IPS DF 6.9 (cell line): ENCODE measurements around the gene WHAMM.

Experiments used
- DNase-seq: peaks from one replicate; pipeline ENCODE4 v3.0.0-alpha.2; 2013; ENCODE audit warnings: low read depth, low spot score
- H3K27ac ChIP-seq: one replicate; pipeline ENCODE4 v1.5.1; 2013; ENCODE audit warnings: low read length, control low read depth
- H3K27me3 ChIP-seq: 2 replicates; pipeline ENCODE4 v1.6.1; 2013; ENCODE audit warnings: mild to moderate bottlenecking, low read length; ENCODE audit not compliant: control insufficient read depth, insufficient read depth
- H3K36me3 ChIP-seq: 2 replicates; pipeline ENCODE4 v1.6.1; 2013; ENCODE audit warnings: low read length; ENCODE audit not compliant: control insufficient read depth, insufficient read depth
- H3K4me1 ChIP-seq: 2 replicates; pipeline ENCODE4 v1.6.1; 2013; ENCODE audit warnings: low read length; ENCODE audit not compliant: control insufficient read depth, insufficient read depth
- H3K4me3 ChIP-seq: 2 replicates; pipeline ENCODE4 v1.5.1; 2013; ENCODE audit warnings: mild to moderate bottlenecking, low read length
- H3K9me3 ChIP-seq: 2 replicates; pipeline ENCODE4 v1.6.1; 2013; ENCODE audit warnings: low read length, inconsistent platforms; ENCODE audit not compliant: control insufficient read depth, insufficient read depth
- WGBS: extraction: QIAGEN DNeasy Blood & Tissue Kit; methylation state at CpG from one replicate; pipeline ENCODE4 v1.1.7; 2013; ENCODE audit warnings: mixed read lengths, missing lambda C conversion rate; ENCODE audit not compliant: insufficient read length, insufficient coverage; 5-methylcytosine and 5-hydroxymethylcytosine counted together

The WHAMM gene

DNA sequence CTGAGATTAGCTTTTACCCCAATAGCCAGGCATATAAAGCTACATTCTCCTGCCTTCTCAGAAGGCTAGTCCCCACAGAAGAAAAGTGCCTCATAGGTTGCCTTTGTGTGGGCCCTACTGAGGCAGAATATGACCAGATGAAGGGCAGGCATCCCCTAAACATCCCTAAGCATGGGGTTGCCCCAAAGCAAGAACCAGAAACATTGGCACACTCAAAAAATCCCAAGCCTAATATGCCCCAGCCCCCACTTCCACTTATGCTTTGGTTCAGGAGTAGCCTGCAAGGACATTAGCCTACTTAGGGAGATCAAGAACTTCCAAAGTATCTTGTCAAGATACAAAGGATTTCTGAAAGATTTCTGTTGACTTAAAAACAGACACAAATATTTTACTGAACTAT lies 29.7 kb downstream of the WHAMM start:
- Histone ChIP-seq H3K4me1 (no peaks in the 10 kb centered on the region), H3K36me3 (no peaks in the 10 kb centered on the region), H3K27ac (no peak overlapping the region), H3K27me3 (no peaks in the 10 kb centered on the region), H3K4me3 (no peak overlapping the region), H3K9me3 (no peaks in the 10 kb centered on the region)
- no peak for DNase-seq

DNA sequence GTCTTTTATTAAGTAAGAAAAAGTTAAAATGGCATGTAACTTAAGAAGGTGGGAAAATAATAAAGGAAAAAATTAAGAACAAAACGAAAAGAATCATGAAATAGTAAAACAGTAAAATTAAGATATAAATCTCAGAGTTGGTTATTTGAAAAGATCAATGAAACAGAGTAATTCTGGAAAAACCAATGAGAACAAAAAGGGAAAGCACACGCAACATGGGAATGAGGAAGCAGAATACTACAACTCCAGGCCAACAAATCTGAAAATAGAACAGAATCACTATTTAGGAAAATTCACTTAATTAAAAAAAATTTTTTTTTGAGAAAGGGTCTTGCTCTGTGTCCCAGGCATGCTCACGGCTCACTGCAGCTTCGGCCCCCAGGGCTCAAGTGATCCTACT lies 30.7 kb downstream of the WHAMM start:
- Histone ChIP-seq H3K4me3 (no peak overlapping the region), H3K36me3 (no peaks in the 10 kb centered on the region), H3K4me1 (no peaks in the 10 kb centered on the region), H3K27ac (no peak overlapping the region), H3K9me3 (no peaks in the 10 kb centered on the region), H3K27me3 (no peaks in the 10 kb centered on the region)
- no CpG with 5 or more reads among the region's 4 CpGs for WGBS
- DNase-seq, result no peak

DNA sequence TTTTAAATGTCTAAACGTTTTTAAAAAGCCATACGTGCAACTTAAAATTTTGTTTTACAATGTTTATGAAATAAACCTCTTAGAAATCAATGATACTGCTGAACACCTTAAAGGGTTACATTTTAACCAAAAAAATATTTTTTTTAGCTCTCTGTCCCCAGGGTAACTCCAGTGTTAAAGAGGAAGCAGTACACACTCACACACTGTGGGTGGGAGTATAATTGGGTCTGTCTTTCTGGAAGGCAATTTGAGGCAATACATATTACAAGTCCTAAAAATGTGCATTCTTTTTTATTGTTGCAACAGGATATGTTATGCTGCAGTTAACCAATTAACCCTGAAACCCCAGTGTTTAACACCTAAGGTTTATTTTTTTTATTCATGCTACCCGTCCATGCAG lies 34.1 kb downstream of the WHAMM start:
- DNase-seq, result no peak
- Histone ChIP-seq H3K27me3 (no peaks in the 10 kb centered on the region), H3K36me3 (no peaks in the 10 kb centered on the region), H3K27ac (no peak overlapping the region), H3K4me3 (no peak overlapping the region), H3K9me3 (no peaks in the 10 kb centered on the region), H3K4me1 (no peaks in the 10 kb centered on the region)
- no CpG with 5 or more reads among the region's 3 CpGs for WGBS

DNA sequence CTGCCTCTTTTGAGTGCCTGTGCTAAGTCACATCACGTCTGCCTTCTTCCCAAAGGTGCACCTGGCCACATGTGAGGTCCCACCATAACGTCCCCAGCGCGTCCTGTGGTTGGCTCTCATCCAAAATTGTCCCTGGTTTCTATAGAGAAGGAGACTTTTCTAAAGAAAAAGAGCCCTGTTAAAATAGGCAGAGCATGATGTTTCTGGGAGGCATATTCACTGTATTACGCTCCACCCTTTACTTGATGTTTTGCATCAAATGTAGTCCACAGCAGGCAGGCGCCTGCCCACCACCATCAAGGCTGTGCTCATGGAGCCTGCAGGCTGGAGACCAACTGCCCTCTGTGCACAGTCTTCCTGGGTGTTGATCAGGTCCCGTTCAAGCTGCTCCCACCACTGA lies 36.3 kb downstream of the WHAMM start:
- H3K9me3 ChIP-seq, result no peaks in the 10 kb centered on the region
- H3K27ac ChIP-seq, result no peak overlapping the region
- peaks cover 1% of the 10 kb centered on the region; the same call in 1 of the 2 replicates for H3K4me1 ChIP-seq
- no CpG with 5 or more reads among the region's 7 CpGs for WGBS
- no peak for DNase-seq
- H3K27me3 ChIP-seq, result no peaks in the 10 kb centered on the region
- H3K36me3 ChIP-seq, result no peaks in the 10 kb centered on the region
- H3K4me3 ChIP-seq, result no peak overlapping the region

DNA sequence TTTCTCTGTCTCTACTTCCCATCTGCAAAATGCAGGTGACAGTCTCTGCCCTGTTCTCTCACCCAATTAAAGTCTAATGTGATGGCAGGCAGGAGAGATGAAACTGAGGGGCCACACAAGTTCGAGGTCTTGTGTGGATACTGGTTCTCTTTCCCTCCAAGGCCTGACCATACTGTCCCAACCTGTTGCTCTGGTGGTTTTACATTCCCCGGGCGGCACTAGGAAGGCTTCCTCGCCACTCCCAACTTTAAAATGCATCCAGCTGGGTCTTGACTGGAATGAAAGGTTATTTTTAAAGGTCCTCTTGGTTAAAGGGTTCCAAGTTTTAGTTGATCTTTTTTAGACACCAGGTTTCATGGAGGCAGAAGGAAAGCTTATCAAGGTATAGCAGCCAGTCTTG lies 37.2 kb downstream of the WHAMM start:
- Histone ChIP-seq H3K4me3 (no peak overlapping the region), H3K27ac (no peak overlapping the region), H3K4me1 (peaks cover 1% of the 10 kb centered on the region; the same call in 1 of the 2 replicates), H3K36me3 (no peaks in the 10 kb centered on the region), H3K9me3 (no peaks in the 10 kb centered on the region), H3K27me3 (no peaks in the 10 kb centered on the region)
- DNase-seq, result no peak
- WGBS, result no CpG with 5 or more reads among the region's 4 CpGs

DNA sequence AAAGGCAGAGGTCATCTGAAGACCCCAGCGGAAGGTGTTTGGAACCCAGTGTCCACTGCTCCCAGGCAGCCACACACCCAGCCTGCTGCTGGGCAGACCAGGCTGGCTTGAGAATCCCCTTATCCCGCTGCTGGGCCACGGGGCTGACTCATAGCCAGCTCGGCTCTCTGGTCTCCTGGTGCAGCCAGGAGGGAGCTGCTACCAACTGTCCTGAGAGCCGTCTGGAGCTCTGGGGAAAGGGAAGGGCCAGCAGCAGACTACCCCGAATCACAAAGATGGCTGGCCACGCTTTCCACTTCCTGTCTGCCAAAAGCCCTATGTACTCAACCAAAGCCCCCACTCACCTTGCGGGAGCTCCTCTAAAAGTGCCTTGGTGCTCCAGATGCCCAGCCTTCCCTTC lies 38.3 kb downstream of the WHAMM start:
- H3K36me3 ChIP-seq, result no peaks in the 10 kb centered on the region
- H3K9me3 ChIP-seq, result no peaks in the 10 kb centered on the region
- H3K4me3 ChIP-seq, result no peak overlapping the region
- no CpG with 5 or more reads among the region's 8 CpGs for WGBS
- H3K4me1 ChIP-seq, result peaks cover 1% of the 10 kb centered on the region; the same call in 1 of the 2 replicates
- H3K27me3 ChIP-seq, result no peaks in the 10 kb centered on the region
- H3K27ac ChIP-seq, result no peak overlapping the region
- DNase-seq, result no peak

DNA sequence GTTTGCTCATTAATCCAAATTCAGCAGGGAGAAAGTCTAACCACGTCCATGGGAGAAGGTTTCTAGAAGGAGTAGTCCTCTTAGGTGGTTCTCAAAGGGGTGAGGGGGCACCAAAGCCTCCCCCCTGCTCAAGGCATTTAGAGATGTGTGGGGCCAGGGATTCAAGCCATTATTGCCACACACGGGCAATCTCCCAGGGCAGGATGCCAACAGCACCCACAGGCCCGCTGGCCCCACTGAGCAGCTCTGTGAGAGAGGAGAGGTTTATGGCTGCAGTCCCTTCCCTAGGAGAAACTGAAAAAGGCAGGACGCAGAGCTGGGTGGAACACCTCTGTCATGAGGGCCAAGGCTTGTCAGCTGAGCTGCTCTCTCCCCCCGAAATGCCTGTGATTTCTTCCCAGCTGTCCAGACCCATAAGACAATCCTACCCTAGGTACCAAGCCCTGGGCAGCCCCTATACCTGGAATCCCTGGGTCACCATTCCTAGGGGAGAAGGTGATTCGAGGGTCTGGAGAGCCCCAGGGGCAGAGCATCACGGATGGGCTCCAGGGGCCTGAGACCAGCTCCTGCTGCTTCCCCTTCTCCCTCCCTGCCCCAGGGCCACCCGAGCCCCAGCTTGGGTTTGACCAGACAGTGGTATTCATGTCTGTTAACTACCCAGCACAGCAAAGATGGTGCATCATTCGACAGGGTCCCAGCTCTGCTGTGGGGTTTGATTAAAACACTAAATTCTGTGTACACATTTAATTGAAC lies 39.0 kb downstream of the WHAMM start:
- H3K9me3 ChIP-seq, result no peaks in the 10 kb centered on the region
- no peak for DNase-seq
- WGBS, result no CpG with 5 or more reads among the region's 9 CpGs
- H3K27ac ChIP-seq, result no peak overlapping the region
- H3K4me3 ChIP-seq, result no peak overlapping the region
- H3K27me3 ChIP-seq, result no peaks in the 10 kb centered on the region
- H3K36me3 ChIP-seq, result no peaks in the 10 kb centered on the region
- H3K4me1 ChIP-seq, result peaks cover 1% of the 10 kb centered on the region; the same call in 1 of the 2 replicates

DNA sequence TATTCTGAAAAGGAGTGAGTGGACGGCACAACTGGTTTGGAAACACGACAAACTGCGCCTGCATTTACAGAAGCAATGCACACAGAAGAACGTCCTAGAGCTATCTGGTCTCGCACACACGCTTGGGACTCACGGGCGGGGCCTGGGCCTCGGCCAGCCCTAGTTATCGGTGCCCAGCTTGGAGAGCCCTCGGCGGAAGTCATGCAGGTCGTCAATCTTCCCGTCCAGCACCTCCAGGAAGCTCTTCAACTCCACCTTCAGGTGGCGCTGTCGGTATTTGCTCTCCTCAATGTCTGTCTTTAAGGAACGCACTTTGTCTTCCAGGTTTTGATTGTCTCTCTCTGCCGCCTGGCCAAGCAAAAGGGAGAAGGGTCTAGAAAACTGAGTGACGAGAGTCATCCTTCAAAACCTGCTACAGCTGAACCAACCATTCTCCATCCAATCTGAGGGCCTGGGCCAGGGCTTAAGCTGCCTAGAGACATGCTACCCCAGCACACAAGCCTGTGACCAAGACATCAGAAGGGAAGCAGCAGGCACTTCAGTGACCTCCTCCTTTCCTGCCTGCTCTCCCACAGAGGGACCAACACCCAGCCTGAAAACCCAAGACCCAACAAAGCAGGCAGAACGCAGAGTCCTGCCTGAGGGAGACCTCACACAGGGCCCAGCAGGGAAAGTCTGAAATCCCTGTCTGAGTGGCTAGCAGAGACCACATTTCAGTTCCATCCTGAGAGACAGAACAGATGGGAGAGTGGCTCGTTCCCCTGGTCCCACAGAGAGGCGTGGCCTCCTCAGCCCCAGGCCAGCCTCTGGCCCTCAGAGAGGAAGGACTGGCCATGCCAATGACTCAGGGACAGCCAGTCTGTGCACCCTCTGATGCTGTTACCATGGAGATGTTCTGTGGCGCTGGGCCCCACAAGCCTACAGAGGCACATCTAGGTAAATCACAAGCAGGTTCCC lies 40.4 kb downstream of the WHAMM start:
- no peaks in the 10 kb centered on the region for H3K9me3 ChIP-seq
- no peaks in the 10 kb centered on the region for H3K27me3 ChIP-seq
- peaks cover 1% of the 10 kb centered on the region; the same call in 1 of the 2 replicates for H3K4me1 ChIP-seq
- no peak overlapping the region for H3K27ac ChIP-seq
- no peaks in the 10 kb centered on the region for H3K36me3 ChIP-seq
- DNase-seq, result peak; percentile 88
- no peak overlapping the region for H3K4me3 ChIP-seq
- WGBS, result no CpG with 5 or more reads among the region's 23 CpGs

DNA sequence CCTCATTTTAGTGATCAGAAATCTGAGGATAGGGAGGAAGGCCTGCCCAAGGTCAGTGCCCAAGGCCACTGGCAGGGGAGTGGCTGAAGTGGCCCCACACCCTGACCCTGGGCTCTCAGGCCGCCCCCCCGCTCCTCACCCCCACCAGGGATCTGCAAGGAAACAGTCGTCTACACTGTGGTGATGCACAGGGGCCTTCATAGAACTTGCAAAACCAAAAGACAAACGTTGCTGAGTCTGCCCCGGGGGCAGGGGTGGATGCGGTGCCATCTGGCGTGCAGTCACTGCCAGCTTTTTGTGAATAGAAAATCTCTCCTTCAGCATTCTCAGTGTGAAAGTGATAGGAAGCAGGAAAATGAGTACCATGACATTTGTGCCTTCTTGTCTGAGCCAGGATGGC lies 41.3 kb downstream of the WHAMM start:
- H3K4me3 ChIP-seq, result no peak overlapping the region
- no peaks in the 10 kb centered on the region for H3K27me3 ChIP-seq
- H3K36me3 ChIP-seq, result no peaks in the 10 kb centered on the region
- H3K27ac ChIP-seq, result no peak overlapping the region
- peaks cover 1% of the 10 kb centered on the region; the same call in 1 of the 2 replicates for H3K4me1 ChIP-seq
- no peaks in the 10 kb centered on the region for H3K9me3 ChIP-seq
- DNase-seq, result no peak
- no CpG with 5 or more reads among the region's 7 CpGs for WGBS

DNA sequence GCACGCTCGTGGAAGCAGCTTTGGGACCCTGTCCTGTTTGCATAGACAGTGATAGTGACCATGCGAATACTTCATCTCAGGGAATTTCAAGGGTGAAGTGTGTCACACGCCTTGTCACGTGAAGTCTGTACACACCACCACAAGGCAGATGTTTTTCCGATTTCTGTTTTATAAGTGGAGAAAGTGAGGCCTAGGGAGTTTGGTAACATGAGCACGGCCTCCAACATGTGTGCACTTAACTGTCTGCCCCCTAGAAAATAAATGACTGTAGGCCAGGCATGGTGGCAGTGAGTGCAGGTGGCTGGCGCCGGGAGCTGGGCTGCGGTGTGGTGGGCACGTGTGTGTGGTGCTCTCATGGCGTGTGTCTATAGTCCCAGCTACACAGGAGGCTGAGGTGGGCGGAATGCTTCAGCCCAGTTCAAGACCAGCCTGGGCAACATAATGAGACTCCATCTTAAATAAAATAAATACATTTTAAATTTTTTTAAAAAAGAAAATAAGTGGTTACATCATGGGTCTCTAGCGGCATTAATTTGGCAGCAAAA lies 42.0 kb downstream of the WHAMM start:
- Histone ChIP-seq H3K27ac (no peak overlapping the region), H3K4me3 (no peak overlapping the region), H3K9me3 (no peaks in the 10 kb centered on the region), H3K27me3 (no peaks in the 10 kb centered on the region), H3K36me3 (no peaks in the 10 kb centered on the region), H3K4me1 (peaks cover 1% of the 10 kb centered on the region; the same call in 1 of the 2 replicates)
- no CpG with 5 or more reads among the region's 14 CpGs for WGBS
- no peak for DNase-seq
